HEK293T (cell line): Measurements from ENCODE around the gene LIN54.

Source experiments
- ELF4 ChIP-seq: fragments of 450-650 bp; IDR thresholded peaks from 2 replicates; pipeline ENCODE4 v1.6.1; 2017; ENCODE audit warnings: antibody characterized with exemption
- FOXK2 ChIP-seq: fragments of 450-650 bp; IDR thresholded peaks from 2 replicates; pipeline ENCODE4 v1.6.1; 2016; ENCODE audit warnings: mild to moderate bottlenecking
- FOXM1 ChIP-seq: fragments of 450-650 bp; IDR thresholded peaks from 2 replicates; pipeline ENCODE4 v1.6.1; 2017; ENCODE audit warnings: mild to moderate bottlenecking, borderline replicate concordance
- HDGF ChIP-seq: fragments of 450-650 bp; IDR thresholded peaks from 2 replicates; pipeline ENCODE4 v1.6.1; 2017; ENCODE audit warnings: antibody characterized with exemption, borderline replicate concordance

DNA sequence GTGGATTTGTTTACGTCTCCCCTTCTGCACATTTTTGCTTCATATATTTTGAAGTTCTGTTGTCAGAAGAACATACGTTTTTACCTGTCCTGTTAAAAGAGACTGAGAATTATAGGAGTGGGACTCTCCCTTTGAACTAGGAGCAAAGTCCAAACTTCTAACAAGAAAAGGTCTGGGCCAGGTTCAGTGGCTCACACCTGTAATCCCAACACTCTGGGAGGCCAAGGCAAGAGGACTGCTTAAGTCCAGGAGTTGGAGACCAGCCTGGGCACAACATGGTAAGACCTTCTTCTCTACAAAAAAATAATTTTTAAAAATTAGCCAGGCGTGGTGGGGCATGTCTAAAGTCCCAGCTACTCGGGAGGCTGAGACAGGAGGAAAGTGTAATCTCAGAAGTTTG, 15.8 kb downstream of the LIN54 start:
- TF ChIP-seq ELF4 (no peak), HDGF (no peak), FOXK2 (no peak), FOXM1 (no peak)
